ENCODE measurements around the gene OBSL1.

OBSL1 gene

DNA sequence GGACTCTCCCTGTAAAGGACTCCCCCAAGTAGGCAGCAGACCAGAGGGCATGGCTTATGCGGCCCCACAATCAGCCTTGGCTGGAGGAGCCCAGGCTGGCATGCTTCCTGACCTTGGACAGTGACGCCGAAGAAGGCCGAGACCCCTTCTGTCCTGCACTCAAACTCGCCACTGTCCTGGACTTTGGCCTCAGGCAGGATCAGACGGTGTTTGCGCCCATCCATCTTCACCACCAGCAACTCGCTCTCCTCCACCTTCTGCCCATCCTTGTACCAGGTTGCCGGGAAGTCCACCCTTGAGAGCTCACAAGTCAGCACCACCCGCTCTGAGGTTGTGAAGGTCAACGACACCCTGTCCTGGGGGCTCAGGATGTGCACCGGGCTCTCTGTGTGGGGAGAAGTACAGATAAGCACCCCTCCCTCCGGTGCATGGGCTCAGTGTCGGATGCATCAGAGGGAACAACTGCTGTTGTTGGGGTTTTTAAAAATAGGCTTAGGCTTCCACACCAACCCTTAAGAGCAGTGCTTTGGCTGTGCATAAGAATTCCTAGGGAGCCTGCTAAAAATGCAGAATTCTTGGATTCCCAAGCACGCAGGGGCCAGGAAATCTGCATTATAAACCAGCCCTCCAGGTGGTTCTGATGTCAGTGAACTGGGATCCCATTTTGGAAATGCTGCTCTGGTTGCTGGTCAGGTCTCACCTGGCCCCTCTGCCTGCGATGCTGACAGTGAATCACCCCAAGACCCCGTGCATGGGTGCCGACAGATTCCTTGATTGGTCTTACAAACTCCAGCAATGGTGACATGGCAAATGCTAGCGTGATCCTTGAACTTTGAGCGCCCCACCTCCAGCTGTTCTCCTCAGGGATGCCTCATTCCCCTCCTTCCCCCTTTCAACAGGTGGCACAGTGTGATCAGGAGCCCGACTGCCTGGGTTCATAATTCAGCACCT, 5.9 kb downstream of the OBSL1 start:
- no peak overlapping the region for H3K9ac ChIP-seq (ENCODE audit: insufficient read length)
- DNase-seq (ENCODE audit: low read depth, low spot score) = no peak
- H3K27ac ChIP-seq = no peak overlapping the region
- H3K4me3 ChIP-seq = no peak overlapping the region
- no peaks in the 10 kb centered on the region for H3K9me3 ChIP-seq (ENCODE audit: low read depth, low read length)
- no peaks in the 10 kb centered on the region for H3K36me3 ChIP-seq (ENCODE audit: insufficient read depth, low read length)
- TF ChIP-seq POLR2AphosphoS5 (IDR thresholded peaks at IDR 0.05; ENCODE audit: borderline replicate concordance, low read depth, low read length) = no peak
- no peak for TF ChIP-seq EZH2 (IDR thresholded peaks at IDR 0.05)
- no peak for TF ChIP-seq FOXP2 (optimal IDR thresholded peaks at IDR 0.05; ENCODE audit: control extremely low read depth, extremely low read length, insufficient read depth)

DNA sequence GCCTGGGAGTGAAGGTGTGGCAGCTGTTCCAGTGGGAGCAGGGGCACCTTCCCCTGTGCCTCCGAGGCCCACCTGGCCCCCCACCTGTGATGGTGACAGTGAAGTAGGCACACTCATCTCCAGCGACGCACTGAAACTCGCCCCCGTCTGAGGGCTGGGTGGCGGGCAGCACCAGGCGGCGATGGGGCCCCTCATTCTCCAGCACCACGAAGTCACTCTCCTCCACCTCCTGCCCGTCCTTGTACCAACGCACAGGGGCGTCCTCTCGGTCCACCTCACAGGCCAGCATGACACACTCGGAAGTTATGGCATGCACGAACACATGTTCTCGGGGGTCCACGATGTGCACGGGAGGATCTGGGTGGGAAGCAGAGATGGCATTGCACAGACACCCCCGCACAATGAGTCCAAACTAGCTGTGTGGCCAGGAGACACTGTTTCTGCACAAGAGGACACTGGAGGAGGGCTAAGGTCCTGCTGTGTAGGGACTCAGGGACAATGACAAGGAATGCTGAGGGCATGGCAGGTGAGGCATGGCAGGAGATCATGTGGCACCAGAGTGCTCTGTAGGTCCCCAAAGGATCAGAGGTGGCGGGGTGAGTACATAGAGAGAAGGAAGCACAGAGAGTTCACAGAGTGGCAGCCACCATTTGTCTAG, 7.9 kb downstream of the OBSL1 start:
- Histone ChIP-seq H3K27ac (no peak overlapping the region), H3K36me3 (ENCODE audit: insufficient read depth, low read length) (no peaks in the 10 kb centered on the region), H3K9ac (ENCODE audit: insufficient read length) (no peak overlapping the region), H3K9me3 (ENCODE audit: low read depth, low read length) (no peaks in the 10 kb centered on the region), H3K4me3 (no peak overlapping the region)
- TF ChIP-seq FOXP2 (optimal IDR thresholded peaks at IDR 0.05; ENCODE audit: control extremely low read depth, extremely low read length, insufficient read depth) (no peak), POLR2AphosphoS5 (IDR thresholded peaks at IDR 0.05; ENCODE audit: borderline replicate concordance, low read depth, low read length) (no peak), EZH2 (IDR thresholded peaks at IDR 0.05) (no peak)
- no peak for DNase-seq (ENCODE audit: low read depth, low spot score)

DNA sequence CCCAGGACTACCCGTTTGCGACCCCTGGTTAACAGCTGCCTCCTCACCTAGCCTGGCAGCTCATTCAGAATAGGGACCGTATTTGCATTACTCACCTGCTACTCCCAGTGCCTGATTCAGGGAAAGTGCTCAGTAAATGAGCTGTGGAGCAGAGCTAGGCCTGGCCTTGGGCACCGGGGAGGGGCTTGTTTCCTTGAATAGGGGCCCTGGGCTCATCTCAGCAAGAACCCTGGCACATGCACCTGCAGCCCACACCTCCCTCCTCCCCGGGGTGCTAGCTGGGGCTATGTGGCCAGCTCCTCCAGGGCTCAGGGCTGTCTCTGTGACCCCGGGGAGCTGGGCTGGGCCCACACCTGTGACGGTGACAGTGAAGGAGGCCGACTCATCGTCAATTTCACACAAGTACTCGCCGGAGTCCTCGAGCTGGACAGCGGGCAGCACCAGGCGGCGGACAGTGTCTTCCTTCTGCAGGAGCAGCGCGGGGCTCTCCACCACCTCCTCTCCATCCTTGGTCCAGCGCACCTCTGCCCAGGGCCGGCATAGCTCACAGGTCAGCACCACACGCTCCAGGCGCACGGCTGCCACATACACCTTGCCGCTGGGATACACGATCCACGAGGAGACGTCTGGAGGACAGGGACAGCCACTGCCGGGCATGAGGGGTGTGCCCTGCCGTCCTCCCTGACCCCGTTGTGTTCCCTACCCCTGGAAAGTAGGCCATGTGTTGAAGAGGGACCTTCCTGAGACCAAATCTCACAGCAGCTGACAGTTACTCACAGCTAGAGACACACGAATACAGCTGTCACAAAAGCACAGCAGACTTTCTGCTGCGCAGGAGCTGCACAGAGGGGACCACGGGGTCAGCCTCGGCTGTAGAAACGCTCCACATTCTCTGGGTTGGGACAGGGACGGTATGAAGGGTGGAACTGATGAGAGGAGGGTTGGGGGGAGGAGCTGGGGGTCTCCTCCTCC, 9.0 kb downstream of the OBSL1 start:
- Histone ChIP-seq H3K9me3 (ENCODE audit: low read depth, low read length) (no peaks in the 10 kb centered on the region), H3K9ac (ENCODE audit: insufficient read length) (no peak overlapping the region), H3K36me3 (ENCODE audit: insufficient read depth, low read length) (no peaks in the 10 kb centered on the region), H3K4me3 (no peak overlapping the region), H3K27ac (no peak overlapping the region)
- DNase-seq (ENCODE audit: low read depth, low spot score) = no peak
- no peak for TF ChIP-seq FOXP2 (optimal IDR thresholded peaks at IDR 0.05; ENCODE audit: control extremely low read depth, extremely low read length, insufficient read depth)

DNA sequence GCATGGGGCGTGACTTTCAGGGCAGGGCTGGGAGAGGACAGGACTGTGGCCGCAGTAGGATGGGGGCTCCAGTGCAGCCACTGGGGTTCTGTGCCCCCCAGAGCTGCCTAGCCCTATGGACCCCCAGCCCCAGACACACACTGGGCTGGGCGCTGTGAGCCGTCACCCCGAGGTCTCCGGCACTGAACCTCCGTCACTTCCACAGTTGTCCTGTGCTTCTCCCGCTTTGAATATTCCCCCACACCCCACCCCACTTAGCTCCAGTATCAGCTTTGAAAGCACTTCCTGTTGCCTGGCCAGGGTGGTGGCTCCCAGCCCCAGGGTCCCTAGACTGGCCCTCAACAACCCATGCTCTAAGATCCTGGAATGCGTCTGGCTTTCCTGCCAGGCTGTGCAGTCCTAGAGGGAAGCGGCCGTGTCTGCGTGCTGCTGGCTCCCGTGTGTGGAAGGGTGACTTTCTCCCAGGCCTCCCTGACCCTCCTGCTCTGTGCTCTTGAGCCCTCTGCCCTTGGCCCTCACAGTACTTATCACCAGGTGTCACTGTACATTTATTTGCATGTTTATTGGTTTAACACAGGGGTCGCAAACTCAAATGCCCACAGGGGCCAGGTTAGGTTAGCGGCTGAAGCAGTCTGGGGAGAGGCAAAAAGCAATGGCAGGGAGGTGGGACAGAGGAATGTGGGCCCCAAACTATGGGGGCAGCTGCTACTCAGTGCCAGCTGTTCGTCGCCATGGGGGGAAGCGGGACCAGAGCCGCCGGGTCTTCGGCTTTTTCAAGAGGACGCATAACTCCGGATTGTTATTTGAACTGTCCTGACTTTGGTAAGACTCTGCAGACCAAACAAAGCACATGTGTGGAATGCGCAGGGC, 9.9 kb downstream of the OBSL1 start:
- no peak for DNase-seq (ENCODE audit: low read depth, low spot score)
- Histone ChIP-seq H3K27ac (no peak overlapping the region), H3K9me3 (ENCODE audit: low read depth, low read length) (no peaks in the 10 kb centered on the region), H3K4me3 (no peak overlapping the region), H3K9ac (ENCODE audit: insufficient read length) (no peak overlapping the region), H3K36me3 (ENCODE audit: insufficient read depth, low read length) (no peaks in the 10 kb centered on the region)
- TF ChIP-seq POLR2AphosphoS5 (IDR thresholded peaks at IDR 0.05; ENCODE audit: borderline replicate concordance, low read depth, low read length) (no peak), FOXP2 (optimal IDR thresholded peaks at IDR 0.05; ENCODE audit: control extremely low read depth, extremely low read length, insufficient read depth) (no peak), EZH2 (IDR thresholded peaks at IDR 0.05) (no peak)

DNA sequence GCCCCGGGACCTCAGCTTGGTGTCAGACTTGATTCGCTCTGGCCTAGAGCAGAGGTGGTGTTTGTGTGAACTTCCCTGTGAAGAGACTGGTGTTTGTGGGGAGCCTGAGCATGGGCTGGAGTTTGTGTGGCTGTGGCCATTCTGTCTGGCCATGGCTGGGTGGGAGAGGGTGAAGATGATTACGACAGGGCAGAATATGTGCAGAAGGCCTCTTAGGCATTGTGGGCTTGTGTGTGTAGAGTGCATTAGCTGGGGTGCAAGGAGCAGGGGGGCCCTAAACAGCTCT, 10.5 kb downstream of the OBSL1 start:
- no peak overlapping the region for H3K27ac ChIP-seq
- no peaks in the 10 kb centered on the region for H3K36me3 ChIP-seq (ENCODE audit: insufficient read depth, low read length)
- DNase-seq (ENCODE audit: low read depth, low spot score) = no peak
- TF ChIP-seq EZH2 (IDR thresholded peaks at IDR 0.05) = no peak
- no peak for TF ChIP-seq POLR2AphosphoS5 (IDR thresholded peaks at IDR 0.05; ENCODE audit: borderline replicate concordance, low read depth, low read length)
- TF ChIP-seq FOXP2 (optimal IDR thresholded peaks at IDR 0.05; ENCODE audit: control extremely low read depth, extremely low read length, insufficient read depth) = no peak
- H3K9me3 ChIP-seq (ENCODE audit: low read depth, low read length) = no peaks in the 10 kb centered on the region
- no peak overlapping the region for H3K4me3 ChIP-seq
- H3K9ac ChIP-seq (ENCODE audit: insufficient read length) = no peak overlapping the region

DNA sequence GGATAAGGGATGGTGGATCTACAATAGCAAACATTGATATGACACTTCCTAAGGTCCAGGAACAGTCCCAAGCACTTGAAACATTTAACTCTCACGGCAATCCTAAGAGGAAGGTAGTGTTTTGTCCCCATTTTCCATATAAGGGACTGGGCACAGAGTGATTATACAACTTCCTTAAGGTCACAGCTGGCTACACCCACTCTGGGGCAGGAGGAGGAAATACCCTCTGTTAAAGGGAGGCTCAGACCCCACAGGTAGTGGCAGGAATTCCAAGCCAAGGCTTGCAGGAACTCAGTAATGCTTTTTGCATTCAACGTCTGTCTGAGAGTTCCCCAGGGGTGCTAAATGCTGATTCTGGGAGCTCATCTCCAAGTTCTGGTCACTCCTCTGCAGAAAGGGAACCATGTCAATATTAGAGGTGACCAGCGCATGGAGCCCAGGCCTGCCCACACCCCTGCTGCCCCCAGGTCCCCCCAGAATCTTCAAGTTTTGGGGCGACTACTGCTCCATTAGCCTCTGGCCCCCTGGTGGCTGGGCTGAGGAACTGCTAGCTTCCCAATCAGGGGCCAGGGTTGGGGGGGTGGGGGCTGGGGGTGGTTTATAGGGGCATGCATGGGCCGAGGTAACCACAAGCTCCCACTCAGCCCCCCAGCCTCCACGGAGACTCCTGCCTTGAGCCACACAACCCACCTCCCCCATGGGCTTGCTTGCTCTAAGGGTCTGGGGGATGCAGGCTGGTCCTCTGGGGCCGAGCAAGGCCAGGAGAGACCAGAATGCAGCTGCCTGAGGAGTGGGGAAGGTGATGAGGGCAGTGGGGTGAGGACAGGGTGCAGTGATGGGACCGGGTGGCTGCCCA, 11.1 kb downstream of the OBSL1 start:
- Histone ChIP-seq H3K9ac (ENCODE audit: insufficient read length) (no peak overlapping the region), H3K36me3 (ENCODE audit: insufficient read depth, low read length) (no peaks in the 10 kb centered on the region), H3K9me3 (ENCODE audit: low read depth, low read length) (no peaks in the 10 kb centered on the region), H3K27ac (no peak overlapping the region), H3K4me3 (no peak overlapping the region)
- TF ChIP-seq FOXP2 (optimal IDR thresholded peaks at IDR 0.05; ENCODE audit: control extremely low read depth, extremely low read length, insufficient read depth) (no peak), EZH2 (IDR thresholded peaks at IDR 0.05) (no peak), POLR2AphosphoS5 (IDR thresholded peaks at IDR 0.05; ENCODE audit: borderline replicate concordance, low read depth, low read length) (no peak)
- DNase-seq (ENCODE audit: low read depth, low spot score) = no peak

Measured in SK-N-MC (cell line).